IMR-90 (cell line): ENCODE results near the gene NKPD1. TPM values are rescaled to one million over a fixed set of nuclear protein-coding genes. Genes with fewer than 3 reads are reported as not detected.
A peak's percentile ranks its signal among the peaks of the same experiment; 100 is the strongest.

Experiments
- ATAC-seq: fragments of 200-7000 bp; cut with Tn5 transposase; 2 replicates; pipeline ENCODE4 v1.9.1; 2020; ENCODE audit warnings: low read depth, mild to moderate bottlenecking, moderate library complexity
- BruUV-seq: library from RNA; stranded (reverse); fragments of 400-500 nt; replicated peaks from 2 replicates; lab custom pipeline; 2021; lab: Mats Ljungman, UMichigan
- CTCF ChIA-PET: fragments of 300-600 bp; formaldehyde crosslinking; extraction: SDS; loops from one replicate; lab custom pipeline; 2021; ENCODE audit warnings: antibody characterized with exemption; lab: Yijun Ruan, JAX
- POLR2A ChIA-PET: fragments of 300-600 bp; sonication (Branson Sonifier 250); formaldehyde crosslinking; loops from one replicate; lab custom pipeline; 2022; ENCODE audit warnings: antibody characterized with exemption; ENCODE audit not compliant: unreplicated experiment; lab: Charles Lee
- DNase-seq: peaks from one replicate; pipeline ENCODE4 v3.0.0; 2013
- H2AFZ ChIP-seq: replicated peaks from 2 replicates; pipeline ENCODE3; 2013; ENCODE audit warnings: low read length, mild to moderate bottlenecking; ENCODE audit not compliant: poor library complexity
- H2AK5ac ChIP-seq: 2 replicates; pipeline ENCODE4 v1.6.1; 2013; ENCODE audit warnings: low read depth, low read length, inconsistent platforms
- H2AK9ac ChIP-seq: replicated peaks from 2 replicates; pipeline ENCODE3; 2013; ENCODE audit warnings: mild to moderate bottlenecking, low read depth, low read length, moderate library complexity; ENCODE audit not compliant: poor library complexity
- H2BK120ac ChIP-seq: 2 replicates; pipeline ENCODE4 v1.6.1; 2013; ENCODE audit warnings: low read depth, low read length, inconsistent platforms
- H2BK15ac ChIP-seq: 3 replicates; pipeline ENCODE4 v1.6.1; 2013; ENCODE audit warnings: low read depth, low read length, inconsistent platforms
- H2BK20ac ChIP-seq: 2 replicates; pipeline ENCODE4 v1.6.1; 2013; ENCODE audit warnings: low read depth, mild to moderate bottlenecking, inconsistent platforms, low read length, moderate library complexity
- H2BK5ac ChIP-seq: 2 replicates; pipeline ENCODE4 v1.6.1; 2013; ENCODE audit warnings: mild to moderate bottlenecking, low read depth, low read length, inconsistent platforms; ENCODE audit not compliant: poor library complexity, severe bottlenecking
- H3K14ac ChIP-seq: replicated peaks from 2 replicates; pipeline ENCODE4 v1.6.1; 2013; ENCODE audit warnings: low read depth, low read length, inconsistent platforms
- H3K18ac ChIP-seq: 2 replicates; pipeline ENCODE4 v1.6.1; 2013; ENCODE audit warnings: low read depth, low read length, control low read depth
- H3K23ac ChIP-seq: 2 replicates; pipeline ENCODE4 v1.6.1; 2013; ENCODE audit warnings: low read depth, low read length, inconsistent platforms
- H3K27ac ChIP-seq: 2 replicates; pipeline ENCODE4 v1.5.1; 2013; ENCODE audit warnings: mild to moderate bottlenecking, control low read depth, low read length; ENCODE audit not compliant: insufficient read depth
- H3K27me3 ChIP-seq: 2 replicates; pipeline ENCODE4 v1.6.1; 2013; ENCODE audit warnings: low read length; ENCODE audit not compliant: control insufficient read depth, insufficient read depth
- H3K36me3 ChIP-seq: 2 replicates; pipeline ENCODE4 v1.6.1; 2013; ENCODE audit warnings: low read length, mixed read lengths; ENCODE audit not compliant: control insufficient read depth, insufficient read depth
- H3K4ac ChIP-seq: 2 replicates; pipeline ENCODE4 v1.6.1; 2013; ENCODE audit warnings: low read depth, low read length, inconsistent platforms
- H3K4me1 ChIP-seq: 2 replicates; pipeline ENCODE4 v1.6.1; 2013; ENCODE audit warnings: low read length, mixed read lengths; ENCODE audit not compliant: control insufficient read depth, insufficient read depth
- H3K4me2 ChIP-seq: 2 replicates; pipeline ENCODE4 v1.6.1; 2013; ENCODE audit warnings: low read depth, mild to moderate bottlenecking, control low read depth, low read length, moderate library complexity
- H3K4me3 ChIP-seq: 2 replicates; pipeline ENCODE4 v1.5.1; 2013; ENCODE audit warnings: low read depth, mild to moderate bottlenecking, control low read depth, low read length, moderate library complexity; ENCODE audit not compliant: insufficient read depth
- H3K56ac ChIP-seq: 2 replicates; pipeline ENCODE4 v1.6.1; 2013; ENCODE audit warnings: low read length, inconsistent platforms; ENCODE audit not compliant: insufficient read depth; ENCODE audit errors: extremely low read depth
- H3K79me1 ChIP-seq, 2 experiments: 2 replicates each; pipeline ENCODE4 v1.6.1; 2013; ENCODE audit warnings: low read length in 2 of 2, inconsistent platforms in 1 of 2, low read depth in 1 of 2
- H3K9ac ChIP-seq: 2 replicates; pipeline ENCODE4 v1.6.1; 2013; ENCODE audit warnings: low read depth, low read length, control low read depth
- H3K9me1 ChIP-seq: 2 replicates; pipeline ENCODE4 v1.6.1; 2013; ENCODE audit warnings: low read length, inconsistent platforms; ENCODE audit not compliant: insufficient read depth
- H3K9me3 ChIP-seq: 2 replicates; pipeline ENCODE4 v1.6.1; 2013; ENCODE audit warnings: low read length; ENCODE audit not compliant: control insufficient read depth, insufficient read depth
- H4K20me1 ChIP-seq: 2 replicates; pipeline ENCODE4 v1.6.1; 2013; ENCODE audit warnings: low read length, inconsistent platforms; ENCODE audit not compliant: insufficient read depth
- H4K5ac ChIP-seq: 2 replicates; pipeline ENCODE4 v1.6.1; 2013; ENCODE audit warnings: mild to moderate bottlenecking, low read depth, low read length, control low read depth
- H4K8ac ChIP-seq, 2 experiments: 2 replicates each; pipeline ENCODE4 v1.6.1; 2013; ENCODE audit warnings: low read depth in 2 of 2, low read length in 2 of 2, control low read depth in 1 of 2, inconsistent platforms in 1 of 2
- H4K91ac ChIP-seq: 2 replicates; pipeline ENCODE4 v1.6.1; 2013; ENCODE audit warnings: low read depth, low read length, inconsistent platforms; ENCODE audit not compliant: insufficient read depth
- POLR2A ChIP-seq: IDR thresholded peaks from 2 replicates; pipeline ENCODE4 v1.6.1; 2012; ENCODE audit warnings: mild to moderate bottlenecking, low read depth, low read length
- RAD21 ChIP-seq: IDR thresholded peaks from 2 replicates; pipeline ENCODE4 v1.6.1; 2012; ENCODE audit warnings: low read length, improper control_type of control experiment
- SMC3 ChIP-seq: fragments of 150-350 bp; IDR thresholded peaks from 2 replicates; pipeline ENCODE4 v1.6.1; 2016; ENCODE audit warnings: low read depth, mild to moderate bottlenecking, antibody characterized with exemption, low read length, moderate library complexity
- WGBS, 2 experiments: methylation state at CpG; one replicate each; pipeline versions ENCODE4 v1.1.5 to v1.1.7; 2013; ENCODE audit warnings: missing lambda C conversion rate in 2 of 2; ENCODE audit not compliant: insufficient read length in 1 of 2; ENCODE audit errors: extremely low coverage in 2 of 2; 5-methylcytosine and 5-hydroxymethylcytosine counted together
- dilution Hi-C: fragments of 300-500 bp; cut with HindIII; formaldehyde crosslinking; loops from one replicate; pipeline ENCODE4 v1.14.3; 2018; ENCODE audit warnings: low sequenced_read_pairs; ENCODE audit not compliant: unreplicated experiment
- in situ Hi-C: fragments of 300-500 bp; cut with MboI; formaldehyde crosslinking; loops from 3 replicates; pipeline ENCODE4 v1.14.3; 2019; ENCODE audit warnings: low sequenced_read_pairs, inconsistent platforms, mixed read lengths
- intact Hi-C: fragments of 100-400 bp; cut with micrococcal nuclease; formaldehyde crosslinking; loops from 2 replicates; pipeline ENCODE4 v1.10.0; 2022
- polyA plus RNA-seq, 3 experiments: library from polyadenylated mRNA; depleted of rRNA; stranded (reverse); fragments of >200 nt; gene quantifications; 2 replicates each; pipeline ENCODE4 v1.2.3, GENCODE V29; 2012; ENCODE audit warnings: low replicate concordance in 1 of 3
- total RNA-seq: library from RNA; depleted of rRNA; stranded (reverse); fragments of >200 nt; gene quantifications from 2 replicates; pipeline ENCODE4 v1.2.3, GENCODE V29; 2012

The NKPD1 gene
- total and polyA plus RNA-seq, 2 of the 4 experiments (the other 2 are of a cell fraction): under 0.01 to 0.09 TPM

DNA sequence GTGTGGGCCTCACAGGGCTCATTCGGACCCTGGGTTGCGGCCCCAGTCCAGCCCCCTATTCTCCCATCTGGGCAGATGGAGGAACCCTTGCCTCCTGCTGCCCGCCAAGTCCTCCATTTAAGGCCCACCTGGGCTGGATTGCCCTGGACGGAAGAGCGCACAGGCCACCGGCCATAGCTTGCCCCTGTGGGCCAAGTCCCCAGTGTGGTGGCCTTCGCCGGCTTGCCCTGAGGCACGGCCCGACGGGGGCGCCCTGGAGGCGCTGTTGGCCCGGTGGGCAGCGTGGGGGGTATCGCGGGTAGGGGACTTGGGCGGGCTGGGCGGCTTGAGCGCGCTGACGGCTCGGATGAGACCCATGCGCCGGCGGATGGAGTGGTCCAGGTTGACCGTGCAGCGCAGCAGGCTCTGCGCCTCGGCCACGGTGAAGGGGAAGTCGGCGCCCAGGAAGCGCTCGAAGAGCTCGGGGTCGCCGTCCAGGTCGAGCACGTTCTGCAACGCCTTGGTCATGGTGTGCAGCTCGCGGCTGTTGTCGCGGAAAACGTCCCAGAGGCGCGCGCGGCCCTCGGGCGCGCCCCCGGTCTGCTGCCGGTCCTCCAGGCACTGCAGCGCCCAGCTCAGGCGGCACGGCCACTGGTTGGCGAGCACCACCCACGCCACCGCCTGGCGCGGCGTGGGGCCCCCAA is 8.8 kb downstream of the NKPD1 start:
- Histone ChIP-seq H3K79me1 (no peaks in the 10 kb centered on the region), H3K36me3 (peaks cover 4% of the 10 kb centered on the region; the same call in 1 of the 2 replicates), H3K56ac (no peak overlapping the region), H3K4me1 (peaks cover 18% of the 10 kb centered on the region), H4K20me1 (peaks cover 8% of the 10 kb centered on the region), H3K14ac (no peak overlapping the region), H2BK120ac (no peak overlapping the region), H3K23ac (no peak overlapping the region), H3K27ac (no peak overlapping the region), H2AFZ (peak overlapping the region; percentile 86), H4K5ac (no peak overlapping the region), H3K4ac (no peak overlapping the region), H2BK5ac (no peak overlapping the region), H4K8ac (no peak overlapping the region), H4K91ac (no peak overlapping the region), H2AK9ac (peak overlapping the region; percentile 58), H2BK20ac (no peak overlapping the region), H3K9me3 (no peaks in the 10 kb centered on the region), H2AK5ac (no peak overlapping the region), H3K27me3 (peaks cover 20% of the 10 kb centered on the region), H3K4me3 (peak overlapping the region; percentile 19), H3K9ac (no peak overlapping the region), H3K9me1 (peaks cover 7% of the 10 kb centered on the region; the same call in 1 of the 2 replicates), H2BK15ac (no peak overlapping the region), H3K18ac (no peak overlapping the region), H3K4me2 (peak overlapping the region; percentile 76)
- intact Hi-C loops: no loop called here
- dilution Hi-C loops: no loop called here
- no peak for DNase-seq
- ATAC-seq: no peak
- TF ChIP-seq RAD21: no peak
- TF ChIP-seq POLR2A: no peak
- no peak for TF ChIP-seq SMC3
- no TSS peak for BruUV-seq
- 13% methylated on average over 29 of the region's 64 CpGs; no CpG with 5 or more reads in 1 of the 2 experiments for WGBS, 2 experiments
- in situ Hi-C loops: no loop called here
- CTCF ChIA-PET: interaction anchor here (1.1 kb wide), 1 partner anchor 26 kb away, joined by 3 read pairs; the partner anchor contains the start of gene TRAPPC6A
- POLR2A ChIA-PET: no interaction called here
